GM12872 (cell line): ENCODE results near the gene FSTL4.

Source experiments
- TF ChIP-seq, protein P1 (sequence below): IDR thresholded peaks from 3 replicates; pipeline ENCODE4 v1.5.1; 2011; ENCODE audit warnings: low read depth, mild to moderate bottlenecking, low read length, moderate library complexity; ENCODE audit not compliant: insufficient read depth

Gene FSTL4

DNA sequence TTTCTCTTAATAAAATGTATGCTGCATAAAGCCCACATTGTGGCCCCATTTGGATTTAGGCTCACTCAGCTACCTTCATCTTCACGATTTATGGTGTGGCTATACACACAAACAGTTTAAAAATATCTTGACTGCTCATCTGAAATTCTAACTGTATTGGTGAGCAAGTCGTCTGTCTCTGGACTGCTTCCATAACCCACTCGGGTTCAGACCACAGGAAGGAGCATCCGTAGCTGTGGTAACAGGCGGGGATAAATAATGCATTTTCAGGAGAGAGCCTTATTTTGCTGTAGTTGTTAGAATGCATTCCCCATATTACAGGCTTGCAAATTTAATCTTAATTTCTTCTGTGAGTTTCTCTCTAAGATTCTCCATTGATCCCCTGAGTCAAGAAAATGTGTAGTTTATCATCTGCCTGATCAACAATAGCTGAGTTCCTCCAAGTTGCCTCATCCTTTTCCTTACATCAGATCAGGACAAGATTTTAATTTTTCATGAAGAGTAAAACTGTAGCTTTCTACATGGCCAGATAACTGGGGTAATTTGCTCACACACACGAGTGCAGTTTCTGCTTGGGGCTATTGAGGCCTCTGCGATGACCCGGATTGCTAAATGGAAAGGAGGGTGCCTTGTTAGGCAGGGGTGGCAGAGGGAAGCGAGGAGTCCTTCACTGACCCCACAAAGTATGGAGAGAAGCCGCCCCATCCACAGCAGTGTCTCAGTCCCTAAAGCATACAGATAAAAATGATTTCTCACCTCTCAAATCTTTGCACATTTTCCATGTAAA, 133.9 kb downstream of the FSTL4 start:
- TF ChIP-seq, protein P1, sequence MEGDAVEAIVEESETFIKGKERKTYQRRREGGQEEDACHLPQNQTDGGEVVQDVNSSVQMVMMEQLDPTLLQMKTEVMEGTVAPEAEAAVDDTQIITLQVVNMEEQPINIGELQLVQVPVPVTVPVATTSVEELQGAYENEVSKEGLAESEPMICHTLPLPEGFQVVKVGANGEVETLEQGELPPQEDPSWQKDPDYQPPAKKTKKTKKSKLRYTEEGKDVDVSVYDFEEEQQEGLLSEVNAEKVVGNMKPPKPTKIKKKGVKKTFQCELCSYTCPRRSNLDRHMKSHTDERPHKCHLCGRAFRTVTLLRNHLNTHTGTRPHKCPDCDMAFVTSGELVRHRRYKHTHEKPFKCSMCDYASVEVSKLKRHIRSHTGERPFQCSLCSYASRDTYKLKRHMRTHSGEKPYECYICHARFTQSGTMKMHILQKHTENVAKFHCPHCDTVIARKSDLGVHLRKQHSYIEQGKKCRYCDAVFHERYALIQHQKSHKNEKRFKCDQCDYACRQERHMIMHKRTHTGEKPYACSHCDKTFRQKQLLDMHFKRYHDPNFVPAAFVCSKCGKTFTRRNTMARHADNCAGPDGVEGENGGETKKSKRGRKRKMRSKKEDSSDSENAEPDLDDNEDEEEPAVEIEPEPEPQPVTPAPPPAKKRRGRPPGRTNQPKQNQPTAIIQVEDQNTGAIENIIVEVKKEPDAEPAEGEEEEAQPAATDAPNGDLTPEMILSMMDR, result no peak

DNA sequence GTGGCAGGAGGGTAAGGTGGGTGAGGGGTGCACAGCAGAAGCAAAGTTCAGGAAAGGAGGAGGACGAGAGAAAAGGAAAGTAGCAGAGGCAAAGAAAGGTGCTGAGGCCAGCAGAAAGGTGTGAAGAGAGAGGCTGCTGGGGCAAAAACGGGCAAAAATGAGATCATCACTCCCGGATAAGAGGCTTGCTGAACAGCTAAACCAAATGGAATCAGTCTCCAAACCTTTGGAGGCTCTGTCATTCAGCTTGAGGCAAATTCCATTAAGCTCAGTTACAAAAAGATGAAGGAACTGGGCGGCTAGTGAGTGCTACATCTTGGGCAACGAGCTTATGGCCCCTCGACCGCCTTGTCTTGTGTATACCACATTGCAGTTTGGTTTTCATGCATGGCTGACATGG, 136.4 kb downstream of the FSTL4 start:
- TF ChIP-seq, protein P1, result no peak

DNA sequence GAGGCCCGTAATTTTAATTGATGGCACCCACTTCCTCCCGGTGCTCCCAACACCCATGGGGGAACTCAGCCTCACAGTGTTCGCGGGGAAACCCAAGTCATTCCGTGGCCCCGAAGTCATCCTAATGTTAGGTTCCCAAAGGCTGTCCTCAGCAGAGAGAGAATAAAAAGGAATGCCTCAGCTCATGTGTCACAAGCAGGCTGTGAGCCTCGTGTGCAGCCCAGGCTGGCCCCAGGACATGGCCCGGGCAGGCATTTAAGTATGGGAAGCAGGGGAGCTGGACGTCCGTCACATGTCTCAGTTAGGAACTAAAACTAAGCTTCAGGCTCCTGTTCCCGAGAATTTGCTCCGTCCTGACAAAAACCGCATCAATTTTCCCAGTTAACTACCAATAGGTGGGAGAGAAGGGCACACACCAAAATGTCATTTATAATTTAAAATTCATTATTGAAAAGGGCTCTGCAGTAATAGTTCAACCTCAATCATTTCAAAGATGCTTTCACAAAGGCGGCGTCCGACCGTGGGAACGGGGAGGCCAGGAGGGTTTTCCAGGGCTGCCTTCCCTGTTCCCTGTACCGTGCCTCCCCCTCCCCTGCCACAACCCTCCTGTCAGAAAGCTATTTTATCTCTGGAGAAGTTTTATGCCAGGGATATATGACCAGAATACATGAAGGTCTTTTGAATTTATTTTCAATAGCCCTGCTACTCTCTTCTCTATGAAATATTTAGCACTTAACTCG, 137.3 kb downstream of the FSTL4 start:
- TF ChIP-seq, protein P1, result no peak

DNA sequence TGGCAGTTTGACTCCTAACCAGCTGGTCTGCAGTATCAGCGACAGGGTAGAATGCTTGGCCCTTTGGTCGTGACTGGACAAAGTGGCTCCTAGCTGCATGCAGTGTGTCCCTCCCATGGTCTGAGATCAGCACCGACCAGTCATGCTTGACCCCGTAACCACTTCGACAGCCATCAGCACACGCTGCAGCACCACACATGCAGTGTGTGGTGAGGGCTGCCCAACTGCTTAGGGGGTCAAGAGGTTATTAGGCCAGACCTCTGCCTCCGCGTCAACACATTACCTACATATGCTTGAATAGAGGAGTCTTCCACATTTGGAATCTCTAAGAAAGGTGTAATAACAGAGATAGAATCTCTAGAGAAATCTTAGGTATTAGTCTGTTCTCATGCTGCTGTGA, 139.1 kb downstream of the FSTL4 start:
- TF ChIP-seq, protein P1, result no peak

DNA sequence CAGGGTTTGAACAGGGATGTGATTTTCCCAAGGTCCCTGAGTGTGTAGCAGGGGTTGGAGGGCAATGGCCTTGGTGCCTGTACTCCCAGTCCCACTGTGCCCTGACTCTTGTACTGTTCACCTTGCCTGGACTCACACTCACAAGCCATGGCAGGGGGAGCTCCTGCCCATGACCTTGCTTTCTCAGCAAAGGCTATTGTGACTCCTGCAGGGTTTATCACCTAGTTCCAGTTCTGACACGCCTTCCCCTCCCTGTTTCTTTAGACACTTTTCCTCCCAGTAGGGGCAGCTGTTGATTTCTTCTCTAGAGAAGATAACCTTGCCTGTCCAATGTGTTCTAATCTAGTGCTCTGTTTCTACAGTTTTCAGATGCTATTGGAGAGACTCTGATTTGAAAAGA, 139.5 kb downstream of the FSTL4 start:
- TF ChIP-seq, protein P1, result no peak

DNA sequence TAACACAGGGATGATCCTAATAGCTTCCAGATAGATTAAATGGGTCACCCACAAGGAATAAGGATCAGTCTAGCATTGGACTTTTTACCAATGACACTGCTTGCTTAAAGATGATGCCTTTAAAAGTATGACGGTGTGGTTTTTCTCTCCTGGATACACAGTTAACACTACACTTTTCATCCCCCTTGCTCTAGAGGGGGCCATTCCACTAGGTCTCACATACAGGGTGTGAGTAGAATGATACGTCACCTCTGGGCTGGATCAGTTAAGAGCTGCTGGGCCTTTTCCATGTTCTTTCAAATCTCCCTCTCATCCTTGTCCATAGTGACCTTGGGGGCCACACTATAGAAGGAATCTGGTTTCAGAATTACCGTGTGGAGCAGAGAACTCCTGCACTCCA, 140.6 kb downstream of the FSTL4 start:
- TF ChIP-seq, protein P1, result no peak

DNA sequence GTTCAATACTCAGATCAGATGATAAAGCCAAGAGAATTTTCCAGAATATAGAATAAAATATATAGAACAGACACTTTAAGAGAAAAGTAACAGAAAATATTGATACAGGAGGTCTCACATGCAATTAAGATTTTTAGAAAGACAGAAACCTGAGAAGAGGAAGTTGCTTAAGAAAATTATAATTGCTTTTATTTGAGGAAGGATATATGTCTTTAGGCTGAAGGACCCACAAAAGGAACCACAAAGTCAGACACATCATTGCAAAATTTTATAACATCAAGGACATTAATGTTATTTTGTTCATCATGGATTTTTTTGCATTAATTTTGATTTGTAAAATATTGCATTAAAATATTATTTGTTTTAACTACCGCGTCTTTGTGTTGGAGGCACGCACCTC, 141.5 kb downstream of the FSTL4 start:
- TF ChIP-seq, protein P1, result no peak
